HT-29 (cell line): ENCODE data around the gene ING3. TPM values are rescaled to one million over a fixed set of nuclear protein-coding genes. Genes with fewer than 3 reads are reported as not detected.

Experiments used
- DNase-seq: peaks from one replicate; pipeline ENCODE4 v3.0.0-alpha.2; 2015; ENCODE audit warnings: low spot score
- small RNA-seq: library from RNA; depleted of rRNA; stranded (forward); fragments of <200 nt; gene quantifications from one replicate; pipeline ENCODE3, GENCODE V24; 2014
- total RNA-seq: library from RNA; depleted of rRNA; stranded (reverse); fragments of >200 nt; shearing (Covaris generic); gene quantifications from 2 replicates; pipeline ENCODE4 v1.2.3, GENCODE V29; 2014; rRNA removed

ING3 gene
- total RNA-seq, 1 experiment from 2014 or later = 8.3 TPM

DNA sequence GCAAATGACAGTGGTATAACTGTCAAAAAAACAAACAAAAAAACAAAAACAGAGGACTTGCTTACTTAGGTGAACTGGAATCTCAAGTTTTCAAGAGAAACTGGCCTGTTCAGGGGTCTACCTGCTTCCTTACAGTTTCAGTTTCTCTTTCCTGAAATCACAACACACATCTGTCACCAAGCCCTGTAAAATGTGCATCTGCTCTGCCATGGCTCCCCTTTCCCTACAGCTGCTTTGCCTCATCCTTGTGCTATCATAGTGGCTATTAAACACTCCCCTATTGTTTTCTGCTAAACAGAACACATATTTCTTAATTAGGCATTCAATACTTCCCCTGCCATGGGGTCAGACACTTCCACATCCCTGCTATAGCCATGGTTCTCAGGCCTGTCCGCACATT is 75.6 kb downstream of the ING3 start:
- no peak for DNase-seq

- DNase-seq = no peak
Measured at GRCh38 chr7:121026577-121027111, 76.1 kb downstream of the ING3 start.

Small RNA genes within 50 kb of the gene (small RNA-seq; reads per million reads assigned to genes)
- gene RNA5SP240 = not detected

Other genes with a start within 250 kb of the ING3 start
- gene TSPAN12, start 92.6 kb upstream of the ING3 start, total RNA-seq = 32.6 and 40.4 TPM in 2 replicates
- gene CPED1, start 37.9 kb downstream of the ING3 start, total RNA-seq = not detected in 2 replicates